GM19438 (cell line): Measurements from ENCODE around the gene CMSS1.
A peak's percentile ranks its signal among the peaks of the same experiment; 100 is the strongest.

ENCODE experiments used
- ATAC-seq: cut with Tn5 transposase; IDR thresholded peaks from one replicate; pipeline ENCODE4 v1.9.1; 2021; ENCODE audit warnings: low read depth; ENCODE audit not compliant: unreplicated experiment

The CMSS1 gene

DNA sequence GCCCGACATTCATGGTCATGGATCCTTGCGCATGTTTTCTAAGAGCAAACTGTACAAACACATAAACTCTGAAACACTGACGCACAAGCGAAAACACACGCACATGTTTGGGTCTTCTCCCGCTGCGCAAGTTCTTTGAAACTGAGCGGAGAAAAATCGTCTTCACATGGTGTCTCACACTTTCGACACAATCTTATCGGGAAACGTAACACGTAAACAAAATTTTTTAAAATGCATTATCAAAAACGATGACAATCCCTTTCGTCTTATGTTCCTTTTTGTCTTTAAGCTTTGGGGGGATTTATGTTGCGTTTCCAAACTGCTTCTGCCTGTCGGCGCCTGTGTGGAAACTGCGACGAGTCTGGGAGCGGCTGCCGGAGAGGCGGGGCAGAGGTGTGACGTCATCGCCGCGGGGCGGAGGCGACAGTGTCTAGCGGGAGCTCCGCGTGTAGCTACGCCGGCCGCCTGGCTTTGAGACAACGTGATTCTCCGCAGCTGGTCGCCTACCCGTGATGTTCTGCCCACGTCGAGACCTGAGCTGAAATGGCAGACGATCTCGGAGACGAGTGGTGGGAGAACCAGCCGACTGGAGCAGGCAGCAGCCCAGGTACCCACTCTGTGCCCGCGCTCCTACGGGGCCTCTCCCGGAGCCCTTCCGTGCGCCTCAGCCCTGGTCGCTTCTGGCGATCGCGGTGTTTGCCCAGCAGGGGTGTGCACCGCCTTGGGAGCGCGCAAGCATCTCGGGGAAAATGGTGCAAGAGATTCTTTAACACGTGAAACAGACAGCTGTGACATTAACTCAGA, at the start of gene CMSS1:
CMSS1 (plus strand) TSS at position 426 of the 804 bp plus-strand sequence.
- ATAC-seq: peak; percentile 98

DNA sequence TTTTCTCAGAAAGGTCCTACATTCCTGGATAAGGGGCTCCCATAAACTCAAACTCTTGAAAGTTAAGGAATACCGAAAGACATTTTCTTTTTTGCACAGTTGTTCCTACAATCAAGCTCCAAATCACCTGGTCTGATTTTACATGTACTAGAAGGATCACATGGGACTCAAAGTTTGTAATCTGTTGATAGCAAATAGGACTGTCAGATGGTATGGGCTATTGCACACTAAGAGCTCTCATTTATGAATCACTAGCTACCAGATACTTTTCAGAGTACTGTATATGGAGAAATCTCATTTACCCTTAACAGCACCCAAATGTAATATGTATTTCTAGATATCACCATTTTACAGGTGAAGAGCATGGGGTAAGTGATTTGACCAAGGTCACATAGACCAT, 49.5 kb upstream of the CMSS1 start:
- no peak for ATAC-seq

DNA sequence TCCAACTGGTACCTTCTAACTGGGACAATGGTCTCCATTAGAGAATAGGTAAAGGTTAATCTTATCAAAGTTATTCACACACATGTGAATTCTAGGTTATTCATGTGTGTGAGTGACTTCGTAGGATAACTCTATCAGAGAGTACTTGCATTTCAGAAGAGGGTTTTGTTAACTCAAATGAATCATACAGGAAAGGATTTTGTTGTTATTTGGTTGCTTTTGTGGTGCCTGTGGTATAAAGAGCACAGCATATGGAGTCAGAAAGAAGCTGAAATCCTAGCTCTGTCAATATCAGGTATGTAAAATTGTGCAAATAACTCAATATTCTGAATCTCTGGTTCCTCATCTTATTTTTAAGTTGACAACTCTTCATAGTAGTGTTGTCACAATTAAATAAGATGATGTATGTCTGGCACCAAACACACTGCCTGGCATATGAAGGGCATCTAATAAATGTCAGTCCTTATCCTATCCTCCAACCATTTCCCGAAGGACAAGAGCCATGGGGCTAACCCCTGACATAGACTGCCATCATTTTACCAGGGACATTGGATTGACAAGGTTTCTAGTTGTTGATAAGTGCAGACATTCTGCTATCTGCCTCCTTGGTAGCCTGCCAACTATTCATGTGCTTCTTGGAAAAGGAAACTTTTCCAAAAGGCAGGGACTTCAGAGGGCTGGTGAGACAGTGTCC, 48.7 kb upstream of the CMSS1 start:
- no peak for ATAC-seq

DNA sequence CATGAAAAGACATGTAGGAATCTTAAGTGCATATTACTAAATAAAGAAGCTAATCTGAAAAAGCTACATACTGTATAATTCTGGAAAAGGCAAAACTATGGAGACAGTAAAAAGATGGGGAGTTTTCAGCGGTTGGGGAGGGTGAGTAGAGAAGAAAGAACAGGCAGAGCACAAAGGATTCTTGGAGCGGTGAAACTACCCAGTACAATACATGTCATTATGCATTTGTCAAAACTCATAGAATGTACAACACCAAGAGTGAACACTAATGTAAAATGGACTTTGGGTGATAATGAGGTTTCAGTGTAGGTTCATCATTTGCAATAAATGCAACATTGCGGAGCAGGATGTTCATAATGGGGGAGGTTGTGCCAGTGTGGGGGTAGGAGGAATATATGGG, 45.5 kb upstream of the CMSS1 start:
- ATAC-seq: no peak

DNA sequence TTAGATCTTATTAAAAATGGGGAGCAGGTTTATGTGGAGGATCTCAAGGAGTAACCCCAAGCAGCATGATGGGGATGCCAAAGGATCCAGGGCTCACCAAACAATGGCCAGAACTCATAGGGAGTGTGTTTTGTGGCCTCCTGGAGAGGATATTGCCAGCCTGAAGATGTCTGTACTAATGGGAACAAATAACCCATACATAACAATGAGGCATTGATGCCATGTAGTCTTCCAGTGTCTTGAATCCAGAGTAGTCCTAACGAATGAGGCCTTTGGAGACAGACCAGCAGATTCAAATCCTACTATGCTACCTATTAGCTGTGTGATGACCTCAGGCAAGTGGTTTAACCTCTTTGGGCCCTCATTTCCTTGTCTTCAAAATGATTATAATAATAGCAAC, 45.0 kb upstream of the CMSS1 start:
- ATAC-seq: no peak

DNA sequence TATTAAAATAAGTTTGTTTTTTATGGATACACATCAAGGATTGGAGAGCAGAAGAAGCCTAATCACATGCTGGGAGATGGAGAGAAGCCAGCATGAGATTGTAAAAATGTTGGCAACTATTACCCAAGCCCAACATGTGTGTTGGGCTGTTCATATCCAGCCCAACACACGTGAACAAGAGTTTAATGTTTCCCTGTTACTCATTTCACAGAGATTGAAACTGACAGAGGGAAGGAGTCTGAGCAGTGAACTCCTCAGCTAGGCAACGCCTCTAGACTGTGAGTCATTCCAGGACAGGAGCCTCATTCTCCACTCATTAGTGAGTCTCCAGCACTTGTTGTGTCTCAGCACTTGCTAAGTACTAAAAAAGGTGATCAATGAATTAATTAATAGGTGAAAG, 43.2 kb upstream of the CMSS1 start:
- ATAC-seq: peak; percentile 95

DNA sequence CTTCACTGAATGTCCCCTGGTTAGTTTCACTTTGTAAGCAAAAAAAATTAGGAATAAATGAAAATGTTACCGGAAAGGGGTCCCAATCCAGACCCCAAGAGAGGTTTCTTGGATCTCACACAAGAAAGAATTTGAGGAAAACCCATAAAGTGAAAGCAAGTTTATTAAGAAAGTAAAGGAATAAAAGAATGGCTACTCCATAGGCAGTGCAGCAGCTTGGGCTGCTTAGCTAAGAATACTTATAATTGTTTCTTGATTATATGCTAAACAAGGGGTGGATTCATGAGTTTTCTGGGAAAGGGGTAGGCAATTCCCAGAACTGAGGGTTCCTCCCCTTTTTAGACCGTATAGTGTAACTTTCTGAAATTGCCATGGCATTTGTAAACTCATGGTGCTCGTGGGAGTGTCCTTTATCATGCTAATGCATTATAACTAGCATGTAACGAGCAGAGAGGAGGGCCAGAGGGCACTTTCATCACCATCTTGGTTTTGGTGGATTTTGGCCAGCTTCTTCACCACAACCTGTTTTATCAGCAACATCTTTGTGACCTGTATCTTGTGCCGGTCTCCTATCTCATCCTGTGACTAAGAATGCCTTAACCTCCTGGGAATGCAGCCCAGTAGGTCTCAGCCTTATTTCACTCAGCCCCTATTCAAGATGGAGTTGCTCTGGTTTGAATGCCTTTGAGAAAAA, 41.0 kb upstream of the CMSS1 start:
- ATAC-seq: no peak

DNA sequence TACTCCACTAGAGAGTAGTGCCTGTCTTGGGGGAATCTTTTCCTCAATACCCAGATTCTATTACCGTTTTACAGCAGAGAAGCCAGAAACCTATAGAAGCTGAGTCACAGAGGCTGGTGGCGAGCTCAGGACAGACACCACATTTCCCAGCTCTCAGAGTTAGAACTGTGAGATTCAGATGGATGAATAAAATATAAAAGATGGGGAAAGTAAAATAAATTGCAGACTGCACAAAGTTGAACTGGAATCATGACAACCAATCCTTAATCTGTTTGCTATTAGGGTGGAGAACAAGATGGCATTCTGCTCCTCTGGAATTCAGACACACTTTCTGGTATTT, 40.5 kb upstream of the CMSS1 start:
- no peak for ATAC-seq

DNA sequence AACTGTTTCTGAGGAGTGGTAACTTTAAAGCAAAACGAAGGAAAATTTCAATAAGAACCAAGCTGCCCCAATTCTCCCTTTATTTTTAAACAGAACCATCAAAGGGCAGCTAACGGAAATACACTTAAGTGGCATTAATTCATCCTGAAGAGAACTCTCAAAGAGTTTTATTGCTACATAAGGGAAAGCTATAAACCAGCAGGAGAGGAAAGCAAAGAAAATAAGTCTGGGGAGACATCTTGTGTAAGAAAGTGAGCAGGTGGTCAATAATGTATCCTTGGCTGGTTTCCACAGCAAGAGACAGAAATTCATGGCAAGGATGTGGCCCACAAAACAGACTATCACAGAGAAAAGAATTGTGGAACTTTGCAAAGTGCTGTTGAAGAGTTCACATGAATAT, 40.0 kb upstream of the CMSS1 start:
- no peak for ATAC-seq

DNA sequence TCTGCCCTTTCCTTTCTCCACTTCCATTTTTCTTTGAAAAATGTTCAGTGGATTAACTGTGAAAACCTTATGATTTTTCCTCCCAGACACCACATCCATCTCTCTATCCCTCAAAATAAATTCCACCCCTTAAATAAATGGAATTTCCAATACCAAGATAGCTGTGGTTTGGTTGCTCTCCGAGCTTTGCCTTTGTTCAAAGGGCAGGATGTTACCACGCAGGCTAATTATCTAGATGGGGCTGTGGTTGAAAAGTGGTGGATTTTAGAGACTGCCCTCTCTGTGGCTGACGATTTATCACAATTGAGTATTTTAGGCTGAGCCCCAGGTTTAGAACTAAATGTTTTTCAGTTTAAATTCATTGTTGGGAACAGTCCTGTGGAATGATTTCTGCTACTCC, 36.9 kb upstream of the CMSS1 start:
- ATAC-seq: no peak

DNA sequence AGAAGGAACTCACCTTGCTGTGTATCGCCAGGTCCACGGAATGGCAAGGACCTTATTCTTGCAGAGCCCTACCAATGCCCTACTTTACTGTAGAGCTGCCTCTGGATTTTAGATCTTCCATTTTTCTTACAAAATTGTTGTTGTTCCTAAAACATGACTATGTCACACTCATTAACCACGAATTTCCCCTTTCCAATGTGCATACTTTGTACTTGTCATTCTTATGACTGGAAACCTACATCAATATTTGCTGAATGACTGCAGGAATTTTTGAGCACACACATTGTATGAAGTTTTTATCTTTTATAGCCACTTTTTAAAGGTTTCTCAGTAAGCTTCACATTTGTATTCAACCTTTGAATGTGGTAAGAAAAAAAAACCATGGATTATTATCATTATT, 35.9 kb upstream of the CMSS1 start:
- ATAC-seq: no peak

DNA sequence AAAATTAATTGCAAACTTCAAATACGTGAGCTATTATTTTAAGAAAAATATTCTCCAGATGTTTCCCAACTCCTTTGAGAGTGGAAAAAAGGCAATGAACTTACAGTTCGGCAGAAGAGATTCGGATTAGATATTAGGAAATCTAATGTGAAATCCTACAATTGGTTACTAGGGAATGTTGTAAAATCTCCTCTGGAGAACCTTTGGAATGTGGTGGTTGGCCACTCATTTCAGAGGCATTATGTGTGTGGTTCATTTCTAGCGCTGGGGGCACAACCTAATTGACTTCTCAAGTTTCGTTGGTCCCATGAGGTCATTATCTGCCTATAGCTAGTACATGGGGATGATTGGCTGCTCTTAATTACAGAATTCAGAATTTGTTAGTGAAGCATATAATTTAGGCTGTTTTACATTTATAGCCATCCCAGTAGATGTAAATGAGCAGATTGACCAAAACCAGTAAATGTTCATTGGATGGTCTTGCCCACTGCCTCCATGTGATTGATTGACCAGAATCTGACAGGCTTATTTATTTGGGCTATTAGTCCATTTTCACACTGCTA, 34.6 kb upstream of the CMSS1 start:
- no peak for ATAC-seq

DNA sequence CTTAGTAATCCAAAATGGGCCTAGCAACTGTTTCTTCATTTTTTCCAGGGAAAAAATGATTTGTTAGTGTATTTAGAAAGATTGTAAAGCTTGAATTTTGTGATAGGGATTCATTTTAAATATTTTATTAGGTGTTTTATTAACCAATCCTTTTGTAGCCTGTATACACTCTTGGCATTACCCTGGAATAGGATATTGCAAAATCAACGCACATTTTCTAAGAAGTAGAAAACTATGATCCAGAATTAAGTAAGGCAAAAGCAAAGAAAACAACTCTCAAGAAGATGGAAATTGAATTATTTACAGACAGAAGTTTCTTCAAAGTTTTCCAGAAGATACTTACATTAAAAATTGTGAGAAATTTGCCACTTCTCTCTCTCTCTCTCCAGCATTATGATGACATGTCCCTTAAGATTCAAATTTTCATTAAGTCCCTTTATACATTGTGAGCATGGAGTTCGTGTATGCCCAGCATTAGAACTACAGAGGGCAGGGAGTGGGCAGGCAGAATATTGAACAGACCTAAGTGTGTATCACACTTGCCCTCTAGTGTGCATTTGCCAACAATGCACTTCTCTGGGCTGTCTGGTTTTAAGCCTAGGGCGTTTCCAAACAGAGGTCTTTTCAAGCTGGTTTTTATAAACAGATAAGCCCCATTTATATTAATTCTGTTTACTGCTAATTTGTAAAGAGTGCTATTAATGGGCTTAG, 28.5 kb upstream of the CMSS1 start:
- peak; percentile 93 for ATAC-seq

DNA sequence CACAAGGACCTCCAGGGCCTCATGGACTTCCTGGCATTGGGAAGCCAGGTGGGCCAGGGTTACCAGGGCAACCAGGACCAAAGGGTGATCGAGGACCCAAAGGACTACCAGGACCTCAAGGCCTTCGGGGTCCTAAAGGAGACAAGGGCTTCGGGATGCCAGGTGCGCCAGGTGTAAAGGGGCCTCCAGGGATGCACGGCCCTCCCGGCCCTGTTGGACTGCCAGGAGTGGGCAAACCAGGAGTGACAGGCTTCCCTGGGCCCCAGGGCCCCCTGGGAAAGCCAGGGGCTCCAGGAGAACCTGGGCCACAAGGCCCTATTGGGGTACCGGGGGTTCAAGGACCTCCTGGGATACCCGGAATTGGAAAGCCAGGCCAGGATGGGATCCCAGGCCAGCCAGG, 23.2 kb upstream of the CMSS1 start:
- no peak for ATAC-seq

DNA sequence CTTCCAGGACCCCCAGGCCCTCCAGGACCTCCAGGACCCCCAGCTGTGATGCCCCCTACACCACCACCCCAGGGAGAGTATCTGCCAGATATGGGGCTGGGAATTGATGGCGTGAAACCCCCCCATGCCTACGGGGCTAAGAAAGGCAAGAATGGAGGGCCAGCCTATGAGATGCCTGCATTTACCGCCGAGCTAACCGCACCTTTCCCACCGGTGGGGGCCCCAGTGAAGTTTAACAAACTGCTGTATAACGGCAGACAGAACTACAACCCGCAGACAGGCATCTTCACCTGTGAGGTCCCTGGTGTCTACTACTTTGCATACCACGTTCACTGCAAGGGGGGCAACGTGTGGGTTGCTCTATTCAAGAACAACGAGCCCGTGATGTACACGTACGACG, 22.1 kb upstream of the CMSS1 start:
- ATAC-seq: no peak

DNA sequence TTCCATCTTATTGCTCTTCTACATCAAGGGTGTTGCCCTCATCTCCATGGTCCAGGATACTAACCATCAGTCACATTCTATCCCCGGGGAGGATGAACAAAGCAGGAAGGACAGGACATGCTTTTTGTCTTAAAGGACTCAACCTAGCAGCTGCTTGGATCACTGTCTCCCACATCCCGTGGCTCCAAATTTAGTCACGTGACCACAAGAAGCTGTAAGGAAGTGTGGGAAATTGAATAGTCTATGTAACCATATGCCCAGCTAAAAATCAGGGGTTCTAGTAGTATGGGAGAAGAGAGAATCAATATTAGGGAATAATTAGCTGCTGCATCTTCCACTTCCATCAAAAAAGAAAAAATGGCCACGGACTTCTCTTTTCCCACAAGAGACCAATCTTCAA, 18.2 kb upstream of the CMSS1 start:
- no peak for ATAC-seq

DNA sequence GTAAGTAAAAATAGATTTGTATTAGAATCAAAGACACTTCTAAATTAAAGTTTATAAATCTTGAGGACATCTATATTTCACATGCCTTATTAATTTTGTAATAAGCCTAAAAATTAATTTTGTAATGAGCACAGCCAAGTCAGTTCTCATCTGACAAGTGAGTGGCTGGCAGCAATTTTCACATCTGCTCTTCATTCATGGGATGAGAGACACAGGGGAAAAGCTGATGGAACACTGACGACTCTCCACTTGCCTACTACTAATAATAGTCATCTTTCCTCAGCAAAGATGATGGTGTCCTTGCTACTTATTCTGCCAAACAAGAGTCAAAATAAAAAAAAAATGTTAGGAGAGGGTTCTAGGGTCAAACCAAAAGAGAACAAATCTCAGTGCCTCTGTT, 14.4 kb upstream of the CMSS1 start:
- ATAC-seq: no peak

DNA sequence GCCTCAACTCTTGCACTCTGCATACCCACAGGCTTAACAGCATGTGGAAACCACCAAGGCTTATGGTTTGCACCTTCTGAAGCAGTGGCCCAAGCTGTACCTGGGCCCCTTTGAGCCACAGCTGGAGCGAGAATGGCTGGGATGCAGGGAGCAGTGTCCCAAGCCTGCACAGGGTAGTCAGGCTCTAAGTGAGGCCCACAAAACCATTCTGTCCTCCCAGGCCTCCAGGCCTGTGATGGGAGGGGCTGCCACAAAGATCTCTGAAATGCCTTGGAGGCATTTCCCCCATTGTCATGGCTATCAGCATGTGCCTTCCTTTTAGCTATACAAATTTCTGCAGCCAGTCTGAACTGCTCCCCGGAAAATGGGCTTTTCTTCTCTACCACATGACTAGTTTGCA, 12.5 kb upstream of the CMSS1 start:
- ATAC-seq: no peak

DNA sequence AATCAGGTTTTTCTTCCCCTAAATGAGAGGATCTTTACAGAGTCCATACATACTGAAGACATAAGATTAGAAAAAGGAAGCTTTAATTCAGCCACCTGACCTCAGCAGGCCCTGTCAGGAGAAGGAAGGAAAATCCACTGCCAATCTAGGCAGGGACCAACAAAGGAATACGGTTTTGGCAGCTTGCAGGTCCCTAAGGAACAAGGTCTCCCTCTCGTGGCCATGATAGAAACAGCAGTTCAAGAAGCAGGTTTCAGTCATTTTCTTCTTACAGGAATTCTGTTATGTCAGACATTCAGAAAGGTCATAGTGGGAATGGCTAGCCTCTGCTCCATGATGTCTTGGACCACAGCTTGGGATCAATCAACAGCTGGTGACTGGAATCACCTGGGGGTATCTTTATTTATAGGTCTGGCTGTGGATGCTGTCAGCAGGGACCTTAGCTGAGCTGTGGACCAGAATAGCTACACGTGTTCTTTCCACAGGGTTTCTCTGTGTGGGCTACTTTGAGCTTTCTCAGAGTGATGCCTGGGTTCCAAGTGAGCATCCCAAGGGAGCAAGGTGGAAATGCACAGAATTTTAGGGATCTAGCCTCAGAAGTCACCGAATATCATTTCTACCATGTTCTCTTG, 9.4 kb upstream of the CMSS1 start:
- peak; percentile 60 for ATAC-seq

DNA sequence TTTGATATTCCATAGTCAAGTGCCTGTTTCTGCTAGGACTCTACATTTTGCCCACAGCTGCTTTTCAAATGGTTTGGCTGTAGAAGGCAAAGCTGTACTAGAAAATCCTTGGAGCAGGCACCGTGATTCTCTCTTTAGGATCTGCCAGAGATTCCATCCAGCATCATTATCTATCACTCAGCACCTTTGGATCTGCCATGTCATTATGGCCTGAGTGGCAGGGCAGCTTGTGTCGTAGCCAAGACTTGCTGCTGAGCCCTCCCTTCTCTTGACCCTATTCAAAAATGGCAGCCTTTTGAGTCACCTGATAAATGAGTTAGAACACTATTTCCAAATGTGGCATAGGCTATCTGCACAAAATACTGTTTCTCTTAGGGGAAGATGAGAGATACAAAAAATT, 8.1 kb upstream of the CMSS1 start:
- no peak for ATAC-seq
